Measurements from ENCODE around the gene PRMT1. TPM values are rescaled to one million over a fixed set of nuclear protein-coding genes. Genes with fewer than 3 reads are reported as not detected.

PRMT1 gene
- total RNA-seq, 1 experiment from 2014 or later, result 505 TPM

DNA sequence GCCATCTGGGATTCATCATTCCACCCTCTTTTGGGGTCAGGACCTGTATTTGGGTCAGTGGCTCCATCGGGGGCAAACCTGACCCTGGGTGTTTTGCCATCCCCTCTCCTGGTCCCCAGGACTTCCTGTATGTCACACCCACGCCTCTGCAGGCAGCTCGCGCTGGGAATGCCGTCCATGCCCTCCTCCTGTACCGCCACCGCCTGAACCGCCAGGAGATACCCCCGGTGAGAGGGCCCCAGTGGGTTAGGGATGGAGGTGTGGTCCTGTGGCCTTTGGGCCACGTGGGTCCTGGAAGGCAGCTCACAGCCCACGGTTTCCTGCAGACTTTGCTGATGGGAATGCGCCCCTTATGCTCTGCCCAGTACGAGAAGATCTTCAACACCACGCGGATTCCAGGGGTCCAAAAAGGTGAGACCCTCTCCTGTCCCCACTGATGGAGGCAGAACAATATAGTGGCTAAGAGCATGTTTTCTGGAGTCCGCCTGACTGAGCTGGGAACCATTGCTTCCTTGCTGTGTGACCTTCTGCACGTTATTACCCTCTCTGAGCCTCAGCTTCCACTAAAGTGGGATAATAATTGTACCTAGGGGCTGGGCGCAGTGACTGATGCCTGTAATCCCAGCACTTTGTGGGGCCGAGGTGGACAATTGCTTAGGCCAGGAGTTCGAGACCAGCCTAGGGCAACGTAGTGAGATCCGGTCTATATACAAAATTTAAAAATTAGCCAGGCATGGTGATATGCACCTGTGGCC is 28.0 kb downstream of the PRMT1 start:
- no peak overlapping the region for H3K27ac ChIP-seq (ENCODE audit: insufficient read length, low read depth, low read length)
- no peak overlapping the region for H2BK12ac ChIP-seq (ENCODE audit: insufficient read length, low read depth, low read length)
- peaks cover 21 to 57% (median 51%) of the 10 kb centered on the region in 3 experiments for H3K36me3 Mint-ChIP-seq (ENCODE audit: insufficient read depth in 1 of 3, low read depth in 3 of 3)
- H3K18ac ChIP-seq (ENCODE audit: insufficient read length, low read depth, low read length), result no peak overlapping the region
- no peak overlapping the region for H3K4me3 Mint-ChIP-seq
- no peaks in the 10 kb centered on the region for H3K4me1 Mint-ChIP-seq
- WGBS (ENCODE audit: extremely low coverage, insufficient read length, low lambda C conversion rate), result no CpG with 5 or more reads among the region's 22 CpGs
- no peak overlapping the region for H2BK15ac ChIP-seq (ENCODE audit: low read depth, low read length)
- H3K4me2 ChIP-seq (ENCODE audit: insufficient read depth, insufficient read length, low read length), result no peak overlapping the region
- H2BK20ac ChIP-seq (ENCODE audit: low read depth, low read length, poor library complexity, severe bottlenecking), result no peak overlapping the region
- H3K4ac ChIP-seq (ENCODE audit: low read depth, low read length), result no peak overlapping the region
- no peak overlapping the region for H2BK5ac ChIP-seq (ENCODE audit: insufficient read length, low read length)
- no peak overlapping the region for H2AK5ac ChIP-seq (ENCODE audit: insufficient read length, low read length)
- H3K56ac ChIP-seq (ENCODE audit: insufficient read length, low read depth, low read length), result no peak overlapping the region
- H3K9me3 ChIP-seq (ENCODE audit: control insufficient read depth, low read depth, low read length), result no peaks in the 10 kb centered on the region
- H3K27me3 Mint-ChIP-seq (ENCODE audit: low read depth), result no peaks in the 10 kb centered on the region; the same call in 1 of the 2 replicates
- no peak overlapping the region for H2BK120ac ChIP-seq (ENCODE audit: low read depth, low read length, poor library complexity, severe bottlenecking)
- no peaks in the 10 kb centered on the region for H4K20me1 ChIP-seq (ENCODE audit: control insufficient read depth, insufficient read depth, insufficient read length)
- H3K23me2 ChIP-seq (ENCODE audit: insufficient read length, low read depth, low read length, poor library complexity, severe bottlenecking), result no peaks in the 10 kb centered on the region
- H3K9me3 Mint-ChIP-seq, result no peaks in the 10 kb centered on the region
- no peaks in the 10 kb centered on the region for H3K79me1 ChIP-seq (ENCODE audit: insufficient read depth, low read depth, low read length, poor library complexity, severe bottlenecking)
- DNase-seq, result no peak
- no peak overlapping the region for H4K5ac ChIP-seq (ENCODE audit: insufficient read length, low read depth, low read length)
- H3K14ac ChIP-seq (ENCODE audit: insufficient read depth, low read length), result no peak overlapping the region
- H4K8ac ChIP-seq (replicated peaks; ENCODE audit: insufficient read length, low read depth, low read length), result no peak overlapping the region
- H3K27me3 ChIP-seq (ENCODE audit: insufficient read depth, low read length), result no peaks in the 10 kb centered on the region
- H4K91ac ChIP-seq (ENCODE audit: insufficient read length, low read depth, low read length), result no peak overlapping the region
- H3K9ac ChIP-seq (ENCODE audit: extremely low read depth, insufficient read length, low read length), result no peak overlapping the region
- H3K79me2 ChIP-seq (ENCODE audit: insufficient read depth, low read length), result no peaks in the 10 kb centered on the region
- H3T11ph ChIP-seq (ENCODE audit: low read length), result no peak overlapping the region
- TF ChIP-seq, protein P1, sequence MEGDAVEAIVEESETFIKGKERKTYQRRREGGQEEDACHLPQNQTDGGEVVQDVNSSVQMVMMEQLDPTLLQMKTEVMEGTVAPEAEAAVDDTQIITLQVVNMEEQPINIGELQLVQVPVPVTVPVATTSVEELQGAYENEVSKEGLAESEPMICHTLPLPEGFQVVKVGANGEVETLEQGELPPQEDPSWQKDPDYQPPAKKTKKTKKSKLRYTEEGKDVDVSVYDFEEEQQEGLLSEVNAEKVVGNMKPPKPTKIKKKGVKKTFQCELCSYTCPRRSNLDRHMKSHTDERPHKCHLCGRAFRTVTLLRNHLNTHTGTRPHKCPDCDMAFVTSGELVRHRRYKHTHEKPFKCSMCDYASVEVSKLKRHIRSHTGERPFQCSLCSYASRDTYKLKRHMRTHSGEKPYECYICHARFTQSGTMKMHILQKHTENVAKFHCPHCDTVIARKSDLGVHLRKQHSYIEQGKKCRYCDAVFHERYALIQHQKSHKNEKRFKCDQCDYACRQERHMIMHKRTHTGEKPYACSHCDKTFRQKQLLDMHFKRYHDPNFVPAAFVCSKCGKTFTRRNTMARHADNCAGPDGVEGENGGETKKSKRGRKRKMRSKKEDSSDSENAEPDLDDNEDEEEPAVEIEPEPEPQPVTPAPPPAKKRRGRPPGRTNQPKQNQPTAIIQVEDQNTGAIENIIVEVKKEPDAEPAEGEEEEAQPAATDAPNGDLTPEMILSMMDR (conservative IDR thresholded peaks at IDR 0.05), result no peak
- H3K4me1 ChIP-seq (ENCODE audit: insufficient read depth, low read length), result no peaks in the 10 kb centered on the region
- no peak overlapping the region for H2AFZ ChIP-seq (ENCODE audit: low read length)
- no peak overlapping the region for H3K23ac ChIP-seq (ENCODE audit: insufficient read length, low read depth, low read length)
- H3K27ac Mint-ChIP-seq, result no peak overlapping the region

All from H9 (cell line).